ENCODE measurements around the gene CHAF1A.

Gene CHAF1A

DNA sequence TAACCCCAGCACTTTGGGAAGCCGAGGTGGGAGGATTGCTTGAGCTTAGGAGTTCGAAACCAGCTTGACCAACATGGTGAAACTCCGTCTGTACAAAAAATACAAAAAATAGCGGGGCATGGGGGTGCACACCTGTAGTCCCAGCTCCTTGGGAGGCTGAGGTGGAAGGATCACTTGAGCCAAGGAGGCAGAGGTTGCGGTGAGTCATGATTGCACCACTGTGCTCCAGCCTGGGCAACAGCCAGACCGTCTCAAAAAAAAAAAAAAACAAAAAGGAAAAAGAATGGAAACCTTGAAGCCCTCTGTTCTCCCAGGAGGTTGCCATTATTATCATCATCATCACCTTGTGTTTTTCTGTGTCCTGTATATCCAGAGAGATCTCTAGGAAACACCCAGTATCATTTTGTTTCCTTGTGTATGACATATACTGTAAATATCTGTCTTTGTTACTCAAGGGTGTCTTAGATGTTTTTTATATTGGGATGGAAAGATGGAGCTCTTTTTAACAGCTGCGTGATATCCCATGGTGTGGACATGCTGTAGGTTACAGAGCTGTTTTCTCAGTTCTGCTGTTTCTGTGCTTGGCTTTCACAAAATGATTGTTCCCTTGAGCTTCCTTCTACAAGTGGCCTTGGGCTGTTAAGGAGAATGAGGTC is 11.8 kb downstream of the CHAF1A start:
- H3K4me2 ChIP-seq (ENCODE audit: insufficient read depth, low read length), result no peak overlapping the region
- peaks cover 86% of the 10 kb centered on the region for H4K20me1 ChIP-seq (ENCODE audit: insufficient read depth, low read length)
- no peaks in the 10 kb centered on the region for H3K27me3 ChIP-seq (ENCODE audit: insufficient read depth, low read length, poor library complexity)
- H3K4me3 ChIP-seq (ENCODE audit: low read depth in 1 of 2, low read length in 2 of 2), result no peak overlapping the region
- ATAC-seq (ENCODE audit: insufficient read depth, low read depth), result no peak
- H3K9me3 ChIP-seq (ENCODE audit: insufficient read depth, low read length, severe bottlenecking), result no peaks in the 10 kb centered on the region
- no peak overlapping the region for H3K9ac ChIP-seq (ENCODE audit: low read depth, low read length)
- H3K27ac ChIP-seq (ENCODE audit: low read length), result no peak overlapping the region
- H3K79me2 ChIP-seq (ENCODE audit: insufficient read depth, low read length), result peaks cover 98% of the 10 kb centered on the region
- TF ChIP-seq, protein P1, sequence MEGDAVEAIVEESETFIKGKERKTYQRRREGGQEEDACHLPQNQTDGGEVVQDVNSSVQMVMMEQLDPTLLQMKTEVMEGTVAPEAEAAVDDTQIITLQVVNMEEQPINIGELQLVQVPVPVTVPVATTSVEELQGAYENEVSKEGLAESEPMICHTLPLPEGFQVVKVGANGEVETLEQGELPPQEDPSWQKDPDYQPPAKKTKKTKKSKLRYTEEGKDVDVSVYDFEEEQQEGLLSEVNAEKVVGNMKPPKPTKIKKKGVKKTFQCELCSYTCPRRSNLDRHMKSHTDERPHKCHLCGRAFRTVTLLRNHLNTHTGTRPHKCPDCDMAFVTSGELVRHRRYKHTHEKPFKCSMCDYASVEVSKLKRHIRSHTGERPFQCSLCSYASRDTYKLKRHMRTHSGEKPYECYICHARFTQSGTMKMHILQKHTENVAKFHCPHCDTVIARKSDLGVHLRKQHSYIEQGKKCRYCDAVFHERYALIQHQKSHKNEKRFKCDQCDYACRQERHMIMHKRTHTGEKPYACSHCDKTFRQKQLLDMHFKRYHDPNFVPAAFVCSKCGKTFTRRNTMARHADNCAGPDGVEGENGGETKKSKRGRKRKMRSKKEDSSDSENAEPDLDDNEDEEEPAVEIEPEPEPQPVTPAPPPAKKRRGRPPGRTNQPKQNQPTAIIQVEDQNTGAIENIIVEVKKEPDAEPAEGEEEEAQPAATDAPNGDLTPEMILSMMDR (IDR thresholded peaks at IDR 0.05; ENCODE audit: borderline replicate concordance, extremely low read depth, low read length, poor library complexity, severe bottlenecking), result no peak
- TF ChIP-seq EZH2 (IDR thresholded peaks at IDR 0.05; ENCODE audit: borderline replicate concordance, low read depth, low read length, severe bottlenecking), result no peak
- H3K36me3 ChIP-seq (ENCODE audit: insufficient read depth, low read length), result peaks cover 96% of the 10 kb centered on the region
- H3K4me1 ChIP-seq (ENCODE audit: insufficient read depth, low read length), result no peaks in the 10 kb centered on the region
- no peak overlapping the region for H2AFZ ChIP-seq (ENCODE audit: low read depth, low read length)
- no peak for DNase-seq

DNA sequence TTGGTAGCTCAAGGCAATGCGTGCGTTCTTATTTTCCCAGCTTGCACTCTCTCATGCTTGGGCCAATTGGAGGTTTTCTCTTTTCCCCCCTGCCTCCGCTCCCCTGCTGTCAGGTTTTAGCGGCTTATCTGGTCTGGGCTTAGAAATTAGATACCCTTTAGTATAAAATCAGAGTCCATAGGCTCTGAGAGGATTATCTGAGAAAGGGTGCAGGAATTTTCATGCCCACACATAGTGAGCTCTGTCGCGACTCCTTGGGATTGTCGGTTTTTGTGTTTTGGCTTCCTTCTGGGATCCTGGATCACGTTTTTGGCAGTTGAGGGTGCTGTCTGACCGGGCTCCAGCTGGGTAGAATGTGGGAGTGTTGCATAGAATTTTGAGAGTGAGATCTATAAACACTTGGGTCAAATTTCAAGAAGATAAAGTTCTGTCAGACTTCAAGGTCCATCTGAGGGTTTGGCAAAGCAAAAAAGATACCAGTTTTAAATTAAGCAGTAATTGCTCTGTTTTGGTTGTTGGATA is 12.4 kb downstream of the CHAF1A start:
- Histone ChIP-seq H3K27me3 (ENCODE audit: insufficient read depth, low read length, poor library complexity) (no peaks in the 10 kb centered on the region), H3K9me3 (ENCODE audit: insufficient read depth, low read length, severe bottlenecking) (no peaks in the 10 kb centered on the region), H3K79me2 (ENCODE audit: insufficient read depth, low read length) (peaks cover 97% of the 10 kb centered on the region), H3K4me2 (ENCODE audit: insufficient read depth, low read length) (no peak overlapping the region), H3K4me1 (ENCODE audit: insufficient read depth, low read length) (no peaks in the 10 kb centered on the region), H2AFZ (ENCODE audit: low read depth, low read length) (no peak overlapping the region), H3K27ac (ENCODE audit: low read length) (no peak overlapping the region), H3K36me3 (ENCODE audit: insufficient read depth, low read length) (peaks cover 96% of the 10 kb centered on the region), H3K4me3 (ENCODE audit: low read depth in 1 of 2, low read length in 2 of 2) (no peak overlapping the region), H3K9ac (ENCODE audit: low read depth, low read length) (no peak overlapping the region), H4K20me1 (ENCODE audit: insufficient read depth, low read length) (peaks cover 86% of the 10 kb centered on the region)
- TF ChIP-seq, protein P1 (IDR thresholded peaks at IDR 0.05; ENCODE audit: borderline replicate concordance, extremely low read depth, low read length, poor library complexity, severe bottlenecking), result no peak
- no peak for TF ChIP-seq EZH2 (IDR thresholded peaks at IDR 0.05; ENCODE audit: borderline replicate concordance, low read depth, low read length, severe bottlenecking)
- DNase-seq (no peak), ATAC-seq (ENCODE audit: insufficient read depth, low read depth) (no peak)

DNA sequence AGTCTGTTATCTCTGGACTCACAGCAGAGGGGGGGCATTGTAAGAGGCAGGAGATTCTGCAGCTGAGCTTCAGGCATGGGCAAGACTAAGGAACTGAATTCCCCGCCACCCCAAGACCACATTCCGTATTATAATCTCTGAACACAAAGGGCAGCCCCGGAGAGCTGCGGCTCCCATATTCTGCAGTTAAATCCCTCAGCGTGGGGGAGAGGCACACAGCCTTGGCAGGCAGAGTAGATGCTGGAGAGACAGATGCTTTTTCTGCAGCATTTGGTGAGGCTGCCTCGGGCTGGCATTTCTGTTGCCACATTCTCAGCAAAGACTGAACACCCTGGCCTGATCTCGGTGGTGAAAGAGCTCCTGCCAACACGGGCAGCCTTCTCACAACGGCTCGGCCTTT is 12.9 kb downstream of the CHAF1A start:
- Histone ChIP-seq H4K20me1 (ENCODE audit: insufficient read depth, low read length) (peaks cover 88% of the 10 kb centered on the region), H3K4me2 (ENCODE audit: insufficient read depth, low read length) (no peak overlapping the region), H3K79me2 (ENCODE audit: insufficient read depth, low read length) (peaks cover 96% of the 10 kb centered on the region), H3K4me3 (ENCODE audit: low read depth in 1 of 2, low read length in 2 of 2) (no peak overlapping the region), H3K27ac (ENCODE audit: low read length) (no peak overlapping the region), H3K36me3 (ENCODE audit: insufficient read depth, low read length) (peaks cover 96% of the 10 kb centered on the region), H3K9me3 (ENCODE audit: insufficient read depth, low read length, severe bottlenecking) (no peaks in the 10 kb centered on the region), H3K27me3 (ENCODE audit: insufficient read depth, low read length, poor library complexity) (no peaks in the 10 kb centered on the region), H3K9ac (ENCODE audit: low read depth, low read length) (no peak overlapping the region), H3K4me1 (ENCODE audit: insufficient read depth, low read length) (no peaks in the 10 kb centered on the region), H2AFZ (ENCODE audit: low read depth, low read length) (no peak overlapping the region)
- DNase-seq (no peak), ATAC-seq (ENCODE audit: insufficient read depth, low read depth) (no peak)
- TF ChIP-seq, protein P1 (IDR thresholded peaks at IDR 0.05; ENCODE audit: borderline replicate concordance, extremely low read depth, low read length, poor library complexity, severe bottlenecking), result no peak
- TF ChIP-seq EZH2 (IDR thresholded peaks at IDR 0.05; ENCODE audit: borderline replicate concordance, low read depth, low read length, severe bottlenecking), result no peak
